HG02610 (cell line): ENCODE data around the gene CCDC60.

Experiments used
- ATAC-seq: cut with Tn5 transposase; IDR thresholded peaks from one replicate; pipeline ENCODE4 v1.9.1; 2021; ENCODE audit warnings: mild to moderate bottlenecking, moderate library complexity; ENCODE audit not compliant: unreplicated experiment

Gene CCDC60

GRCh38 chr12:119334430-119335170 lies at the start of gene CCDC60:
TSS of gene CCDC60 (plus strand) at chr12:119334729. CDS start at chr12:119335177, 448 bp downstream.
- no peak for ATAC-seq

- no peak for ATAC-seq
Observed at GRCh38 chr12:119288576-119288975, 46.0 kb upstream of the CCDC60 start.

- no peak for ATAC-seq
Observed at GRCh38 chr12:119292893-119293630, 41.5 kb upstream of the CCDC60 start.

GRCh38 chr12:119294211-119294610 lies 40.3 kb upstream of the CCDC60 start:
- ATAC-seq, result no peak

GRCh38 chr12:119296535-119296934 lies 38.0 kb upstream of the CCDC60 start:
- no peak for ATAC-seq

GRCh38 chr12:119299130-119299529 lies 35.4 kb upstream of the CCDC60 start:
- ATAC-seq, result no peak

GRCh38 chr12:119301379-119301778 lies 33.1 kb upstream of the CCDC60 start:
- no peak for ATAC-seq

GRCh38 chr12:119302451-119303080 lies 32.0 kb upstream of the CCDC60 start:
- no peak for ATAC-seq

- no peak for ATAC-seq
Observed at GRCh38 chr12:119306593-119306992, 27.9 kb upstream of the CCDC60 start.

- ATAC-seq, result no peak
Observed at GRCh38 chr12:119307747-119308146, 26.8 kb upstream of the CCDC60 start.

GRCh38 chr12:119308708-119309456 lies 25.6 kb upstream of the CCDC60 start:
- ATAC-seq, result no peak

- no peak for ATAC-seq
Observed at GRCh38 chr12:119311878-119312277, 22.7 kb upstream of the CCDC60 start.

- ATAC-seq, result no peak
Observed at GRCh38 chr12:119312904-119313303, 21.6 kb upstream of the CCDC60 start.

- no peak for ATAC-seq
Observed at GRCh38 chr12:119314290-119314689, 20.2 kb upstream of the CCDC60 start.

- ATAC-seq, result no peak
Observed at GRCh38 chr12:119319638-119320037, 14.9 kb upstream of the CCDC60 start.

GRCh38 chr12:119320678-119321077 lies 13.9 kb upstream of the CCDC60 start:
- no peak for ATAC-seq

GRCh38 chr12:119322301-119322723 lies 12.2 kb upstream of the CCDC60 start:
- ATAC-seq, result no peak

GRCh38 chr12:119325813-119326212 lies 8.7 kb upstream of the CCDC60 start:
- no peak for ATAC-seq

- ATAC-seq, result no peak
Observed at GRCh38 chr12:119326341-119326740, 8.2 kb upstream of the CCDC60 start.

- ATAC-seq, result no peak
Observed at GRCh38 chr12:119327471-119327870, 7.1 kb upstream of the CCDC60 start.

- ATAC-seq, result no peak
Observed at GRCh38 chr12:119328111-119328510, 6.4 kb upstream of the CCDC60 start.
